Bone marrow (tissue), 2 donors: Measurements from ENCODE around the gene KDM8.
A peak's percentile ranks its signal among the peaks of the same experiment; 100 is the strongest.

Experiments
- DNase-seq, 2 donors: peaks; one replicate each; lab custom pipeline; 2025; lab: John Stamatoyannopoulos, UW

KDM8 gene

GRCh38 chr16:27203507-27204311 is at the start of gene KDM8:
Gene KDM8, plus strand, starts transcription at chr16:27203526. Its CDS starts 6,598 bp downstream, at chr16:27210124.
- DNase-seq, result peak; percentile 96 to 99

GRCh38 chr16:27154705-27155521 is 48.4 kb upstream of the KDM8 start:
- peak; percentile 27 to 35 for DNase-seq

GRCh38 chr16:27156579-27156978 is 46.7 kb upstream of the KDM8 start:
- DNase-seq, result peak in 1 of 2 donors; percentile 12

- DNase-seq, result no peak
Observed at GRCh38 chr16:27161398-27161797, 41.9 kb upstream of the KDM8 start.

GRCh38 chr16:27164352-27164751 is 39.0 kb upstream of the KDM8 start:
- DNase-seq, result no peak

GRCh38 chr16:27165576-27165975 is 37.8 kb upstream of the KDM8 start:
- DNase-seq, result no peak

GRCh38 chr16:27168790-27169189 is 34.5 kb upstream of the KDM8 start:
- DNase-seq, result no peak

GRCh38 chr16:27169511-27170071 is 33.7 kb upstream of the KDM8 start:
- DNase-seq, result peak in 1 of 2 donors; percentile 59

GRCh38 chr16:27171584-27171983 is 31.7 kb upstream of the KDM8 start:
- no peak for DNase-seq

- peak in 1 of 2 donors; percentile 91 for DNase-seq
Observed at GRCh38 chr16:27174007-27174406, 29.3 kb upstream of the KDM8 start.

GRCh38 chr16:27174798-27175197 is 28.5 kb upstream of the KDM8 start:
- DNase-seq, result no peak

GRCh38 chr16:27175888-27176287 is 27.4 kb upstream of the KDM8 start:
- no peak for DNase-seq

GRCh38 chr16:27177031-27177774 is 26.1 kb upstream of the KDM8 start:
- DNase-seq, result peak in 1 of 2 donors; percentile 39

GRCh38 chr16:27179500-27180072 is 23.7 kb upstream of the KDM8 start:
- DNase-seq, result peak; percentile 45 to 90

- no peak for DNase-seq
Observed at GRCh38 chr16:27181019-27181790, 22.1 kb upstream of the KDM8 start.

GRCh38 chr16:27182906-27183405 is 20.4 kb upstream of the KDM8 start:
- DNase-seq, result no peak

- no peak for DNase-seq
Observed at GRCh38 chr16:27185776-27186130, 17.6 kb upstream of the KDM8 start.

- no peak for DNase-seq
Observed at GRCh38 chr16:27188633-27189032, 14.7 kb upstream of the KDM8 start.

- DNase-seq, result no peak
Observed at GRCh38 chr16:27189335-27189972, 13.9 kb upstream of the KDM8 start.

GRCh38 chr16:27190316-27190871 is 12.9 kb upstream of the KDM8 start:
- DNase-seq, result no peak
